HEK293 (cell line): Measurements from ENCODE around the gene MRGPRD.

Experiments used
- CTCF ChIA-PET: fragments of 350-600 bp; formaldehyde crosslinking; extraction: SDS; loops from one replicate; lab custom pipeline; 2021; ENCODE audit warnings: antibody characterized with exemption; lab: Yijun Ruan, JAX
- POLR2A ChIA-PET: fragments of 300-600 bp; formaldehyde crosslinking; extraction: SDS; loops from one replicate; lab custom pipeline; 2020; ENCODE audit warnings: antibody characterized with exemption, inconsistent platforms; lab: Yijun Ruan, JAX
- H3K27ac ChIP-seq: fragments of 200-500 bp; sonication (Bioruptor generic); 2 replicates; pipeline ENCODE4 v1.5.1; 2014; ENCODE audit warnings: low read depth, low read length, control low read depth, inconsistent platforms; ENCODE audit errors: extremely low read depth
- H3K36me3 ChIP-seq, 2 experiments: fragments of 200-500 bp in 1 of 2; sonication (Bioruptor generic) in 1 of 2; 1 replicate in 1 of 2; 2 replicates in 1 of 2; pipeline ENCODE4 v1.5.1; 2014 to 2017; ENCODE audit warnings: inconsistent platforms in 2 of 2, low read length in 2 of 2; ENCODE audit not compliant: control insufficient read depth in 2 of 2, insufficient read depth in 1 of 2
- H3K4me1 ChIP-seq: fragments of 200-500 bp; sonication (Bioruptor generic); 2 replicates; pipeline ENCODE4 v1.5.1; 2014; ENCODE audit warnings: mild to moderate bottlenecking, low read length, inconsistent platforms; ENCODE audit not compliant: control insufficient read depth, insufficient read depth
- H3K4me3 ChIP-seq: 2 replicates; pipeline ENCODE4 v1.5.1; 2011; ENCODE audit warnings: low read depth, mild to moderate bottlenecking, control low read depth, low read length, moderate library complexity
- H3K9me3 ChIP-seq: fragments of 200-500 bp; sonication (Bioruptor generic); 2 replicates; pipeline ENCODE4 v1.5.1; 2014; ENCODE audit warnings: low read depth, low read length, inconsistent platforms; ENCODE audit not compliant: control insufficient read depth, insufficient read depth
- HOXA7 ChIP-seq: sonication (generic); formaldehyde crosslinking; IDR thresholded peaks from 2 replicates; pipeline ENCODE4 v1.8.1; 2022; ENCODE audit warnings: missing genetic modification reagents, borderline replicate concordance
- HOXD13 ChIP-seq: sonication (generic); formaldehyde crosslinking; IDR thresholded peaks from 2 replicates; pipeline ENCODE4 v1.8.0; 2022; ENCODE audit warnings: missing genetic modification reagents, borderline replicate concordance
- KLF16 ChIP-seq: fragments of 450-650 bp; formaldehyde crosslinking; IDR thresholded peaks from 2 replicates; pipeline ENCODE4 v1.5.1; 2017; ENCODE audit warnings: missing biosample characterization, missing genetic modification characterization
- REPIN1 ChIP-seq: fragments of 450-650 bp; formaldehyde crosslinking; IDR thresholded peaks from 2 replicates; pipeline ENCODE4 v1.5.1; 2017; ENCODE audit warnings: missing biosample characterization, missing genetic modification characterization, low read depth
- SP7 ChIP-seq: fragments of 450-650 bp; formaldehyde crosslinking; IDR thresholded peaks from 2 replicates; pipeline ENCODE4 v1.5.1; 2016; ENCODE audit warnings: missing biosample characterization, missing genetic modification characterization
- ZBTB21 ChIP-seq: fragments of 450-650 bp; formaldehyde crosslinking; IDR thresholded peaks from 2 replicates; pipeline ENCODE4 v1.5.1; 2017; ENCODE audit warnings: missing biosample characterization, missing genetic modification characterization
- ZBTB7A ChIP-seq: fragments of 450-650 bp; formaldehyde crosslinking; IDR thresholded peaks from 2 replicates; pipeline ENCODE4 v1.5.1; 2016; ENCODE audit warnings: low read depth, missing biosample characterization, missing genetic modification characterization
- ZIC2 ChIP-seq: fragments of 450-650 bp; formaldehyde crosslinking; IDR thresholded peaks from 2 replicates; pipeline ENCODE4 v1.5.1; 2016; ENCODE audit warnings: missing biosample characterization, missing genetic modification characterization
- ZNF23 ChIP-seq: fragments of 450-650 bp; formaldehyde crosslinking; IDR thresholded peaks from 2 replicates; pipeline ENCODE4 v1.5.1; 2016; ENCODE audit warnings: missing biosample characterization, missing genetic modification characterization, borderline replicate concordance
- ZNF335 ChIP-seq: fragments of 450-650 bp; formaldehyde crosslinking; conservative IDR thresholded peaks from 2 replicates; pipeline ENCODE4 v1.5.1; 2016; ENCODE audit warnings: missing biosample characterization, missing genetic modification characterization
- ZNF350 ChIP-seq: fragments of 450-650 bp; formaldehyde crosslinking; IDR thresholded peaks from 2 replicates; pipeline ENCODE4 v1.5.0; 2017; ENCODE audit warnings: missing biosample characterization, mild to moderate bottlenecking, missing genetic modification characterization
- ZNF404 ChIP-seq: fragments of 450-650 bp; formaldehyde crosslinking; IDR thresholded peaks from 2 replicates; pipeline ENCODE4 v1.5.1; 2017; ENCODE audit warnings: missing biosample characterization, missing genetic modification characterization
- ZNF473 ChIP-seq: fragments of 450-650 bp; formaldehyde crosslinking; IDR thresholded peaks from 2 replicates; pipeline ENCODE4 v1.5.1; 2017; ENCODE audit warnings: missing biosample characterization, missing genetic modification characterization
- ZNF48 ChIP-seq: fragments of 450-650 bp; formaldehyde crosslinking; IDR thresholded peaks from 2 replicates; pipeline ENCODE4 v1.5.1; 2016; ENCODE audit warnings: missing biosample characterization, missing genetic modification characterization
- ZNF549 ChIP-seq: fragments of 450-650 bp; IDR thresholded peaks from 2 replicates; pipeline ENCODE4 v1.5.1; 2018; ENCODE audit warnings: missing biosample characterization, missing genetic modification characterization, mild to moderate bottlenecking, inconsistent platforms, moderate library complexity
- ZNF558 ChIP-seq: fragments of 450-650 bp; formaldehyde crosslinking; IDR thresholded peaks from 2 replicates; pipeline ENCODE4 v1.5.1; 2016; ENCODE audit warnings: missing biosample characterization, missing genetic modification characterization
- ZNF571 ChIP-seq: fragments of 450-650 bp; formaldehyde crosslinking; IDR thresholded peaks from 2 replicates; pipeline ENCODE4 v1.5.0; 2017; ENCODE audit warnings: missing biosample characterization, missing genetic modification characterization
- ZNF585B ChIP-seq: fragments of 450-650 bp; formaldehyde crosslinking; IDR thresholded peaks from 2 replicates; pipeline ENCODE4 v1.5.1; 2016; ENCODE audit warnings: missing biosample characterization, missing genetic modification characterization
- ZNF707 ChIP-seq: fragments of 450-650 bp; formaldehyde crosslinking; IDR thresholded peaks from 2 replicates; pipeline ENCODE4 v1.5.1; 2016; ENCODE audit warnings: missing biosample characterization, missing genetic modification characterization
- ZNF837 ChIP-seq: fragments of 450-650 bp; formaldehyde crosslinking; IDR thresholded peaks from 2 replicates; pipeline ENCODE4 v1.5.1; 2016; ENCODE audit warnings: missing biosample characterization, missing genetic modification characterization
- TF ChIP-seq, protein P1 (sequence below): IDR thresholded peaks from 2 replicates; pipeline ENCODE4 v1.6.1; 2011; ENCODE audit warnings: mild to moderate bottlenecking, low read depth, low read length, borderline replicate concordance
- TF ChIP-seq, protein P2 (sequence below): fragments of 450-650 bp; formaldehyde crosslinking; IDR thresholded peaks from 2 replicates; pipeline ENCODE4 v1.5.1; 2016; ENCODE audit warnings: missing biosample characterization, missing genetic modification characterization
- TF ChIP-seq, protein P3 (sequence below): fragments of 450-650 bp; IDR thresholded peaks from 2 replicates; pipeline ENCODE4 v1.5.1; 2018; ENCODE audit warnings: missing biosample characterization, mild to moderate bottlenecking, missing genetic modification characterization

Gene MRGPRD

DNA sequence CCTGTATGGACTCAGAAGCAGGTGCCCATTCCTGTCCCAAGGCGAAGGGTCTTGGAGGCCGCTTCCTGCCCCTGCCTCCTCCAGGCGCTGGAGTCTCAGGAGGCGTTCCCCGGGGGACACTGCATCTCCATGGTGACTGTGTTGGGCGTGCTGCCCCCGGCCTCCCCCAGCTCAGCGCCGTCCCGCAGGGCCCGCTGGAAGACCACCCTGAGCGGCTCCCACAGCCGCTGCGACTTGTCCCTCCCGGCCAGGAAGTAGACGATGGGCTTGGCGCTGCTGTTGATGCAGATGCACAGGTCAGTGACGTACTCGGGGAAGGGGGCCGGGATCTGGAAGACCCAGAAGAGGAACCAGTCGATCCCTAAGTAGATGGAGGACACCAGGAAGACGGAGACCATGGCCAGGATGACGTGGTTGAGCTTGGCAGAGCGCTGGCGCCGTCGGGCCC lies 24.4 kb upstream of the MRGPRD start:
- POLR2A ChIA-PET, result no interaction called here
- Histone ChIP-seq H3K27ac (no peak overlapping the region), H3K9me3 (no peaks in the 10 kb centered on the region), H3K4me1 (no peaks in the 10 kb centered on the region), H3K36me3 (no peaks in the 10 kb centered on the region), H3K4me3 (no peak overlapping the region)
- TF ChIP-seq ZNF335 (tag by site-specific recombination) (no peak), ZBTB7A (no peak), ZNF350 (tag by site-specific recombination) (no peak), HOXA7 (CRISPR knock-in tag) (no peak), ZNF571 (tag by site-specific recombination) (no peak), REPIN1 (tag by site-specific recombination) (no peak), ZNF558 (tag by site-specific recombination) (no peak), ZNF23 (tag by site-specific recombination) (no peak), KLF16 (tag by site-specific recombination) (no peak), SP7 (tag by site-specific recombination) (no peak), ZNF404 (no peak)
- CTCF ChIA-PET, result no interaction called here

DNA sequence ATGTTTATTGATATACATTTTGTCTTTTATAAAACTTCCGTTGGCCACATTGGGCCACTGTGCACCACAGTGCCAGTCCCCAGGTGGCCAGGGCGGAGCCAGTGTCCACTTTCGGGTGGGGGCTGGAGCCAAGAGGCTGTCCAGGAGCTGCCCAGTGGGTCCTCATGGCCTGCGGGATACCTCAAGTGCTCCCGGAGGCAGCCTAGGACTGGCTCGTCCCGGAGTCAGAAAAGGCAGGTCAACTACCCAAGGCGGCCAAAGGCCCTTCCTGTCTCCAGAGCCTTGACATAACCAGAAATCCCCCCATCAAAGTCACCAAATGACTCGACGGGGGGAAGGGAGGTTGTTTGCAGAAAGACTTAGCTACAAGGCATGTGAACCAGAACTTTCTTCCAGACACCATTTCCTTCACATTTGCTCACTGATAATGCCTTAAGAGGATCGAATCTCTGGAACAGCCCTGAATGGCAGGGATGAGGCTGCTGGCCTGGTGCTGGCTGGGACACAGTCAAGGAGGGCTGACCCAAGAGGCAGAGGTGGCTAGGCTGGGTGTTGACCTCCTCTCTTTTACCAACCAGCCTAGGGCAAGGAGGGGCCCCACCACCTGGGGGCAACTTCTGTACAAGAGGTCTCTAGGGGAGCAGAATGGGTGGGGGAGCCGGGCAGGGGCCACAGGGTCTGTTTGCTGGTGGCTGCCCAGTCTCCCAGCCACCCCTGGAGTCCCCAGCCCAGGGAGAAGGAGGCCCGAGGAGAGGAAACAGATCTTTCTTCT lies 23.8 kb upstream of the MRGPRD start:
- Histone ChIP-seq H3K9me3 (no peaks in the 10 kb centered on the region), H3K4me1 (no peaks in the 10 kb centered on the region), H3K27ac (no peak overlapping the region), H3K4me3 (no peak overlapping the region), H3K36me3 (no peaks in the 10 kb centered on the region)
- TF ChIP-seq ZNF707 (tag by site-specific recombination) (no peak), ZIC2 (tag by site-specific recombination) (no peak), ZNF585B (tag by site-specific recombination) (no peak), ZNF48 (tag by site-specific recombination) (no peak), ZNF837 (no peak), ZNF549 (no peak), ZBTB21 (no peak), SP7 (tag by site-specific recombination) (no peak), HOXD13 (CRISPR knock-in tag) (no peak), ZNF473 (tag by site-specific recombination) (no peak)
- TF ChIP-seq, protein P1, sequence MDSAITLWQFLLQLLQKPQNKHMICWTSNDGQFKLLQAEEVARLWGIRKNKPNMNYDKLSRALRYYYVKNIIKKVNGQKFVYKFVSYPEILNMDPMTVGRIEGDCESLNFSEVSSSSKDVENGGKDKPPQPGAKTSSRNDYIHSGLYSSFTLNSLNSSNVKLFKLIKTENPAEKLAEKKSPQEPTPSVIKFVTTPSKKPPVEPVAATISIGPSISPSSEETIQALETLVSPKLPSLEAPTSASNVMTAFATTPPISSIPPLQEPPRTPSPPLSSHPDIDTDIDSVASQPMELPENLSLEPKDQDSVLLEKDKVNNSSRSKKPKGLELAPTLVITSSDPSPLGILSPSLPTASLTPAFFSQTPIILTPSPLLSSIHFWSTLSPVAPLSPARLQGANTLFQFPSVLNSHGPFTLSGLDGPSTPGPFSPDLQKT, result no peak
- TF ChIP-seq, protein P2, sequence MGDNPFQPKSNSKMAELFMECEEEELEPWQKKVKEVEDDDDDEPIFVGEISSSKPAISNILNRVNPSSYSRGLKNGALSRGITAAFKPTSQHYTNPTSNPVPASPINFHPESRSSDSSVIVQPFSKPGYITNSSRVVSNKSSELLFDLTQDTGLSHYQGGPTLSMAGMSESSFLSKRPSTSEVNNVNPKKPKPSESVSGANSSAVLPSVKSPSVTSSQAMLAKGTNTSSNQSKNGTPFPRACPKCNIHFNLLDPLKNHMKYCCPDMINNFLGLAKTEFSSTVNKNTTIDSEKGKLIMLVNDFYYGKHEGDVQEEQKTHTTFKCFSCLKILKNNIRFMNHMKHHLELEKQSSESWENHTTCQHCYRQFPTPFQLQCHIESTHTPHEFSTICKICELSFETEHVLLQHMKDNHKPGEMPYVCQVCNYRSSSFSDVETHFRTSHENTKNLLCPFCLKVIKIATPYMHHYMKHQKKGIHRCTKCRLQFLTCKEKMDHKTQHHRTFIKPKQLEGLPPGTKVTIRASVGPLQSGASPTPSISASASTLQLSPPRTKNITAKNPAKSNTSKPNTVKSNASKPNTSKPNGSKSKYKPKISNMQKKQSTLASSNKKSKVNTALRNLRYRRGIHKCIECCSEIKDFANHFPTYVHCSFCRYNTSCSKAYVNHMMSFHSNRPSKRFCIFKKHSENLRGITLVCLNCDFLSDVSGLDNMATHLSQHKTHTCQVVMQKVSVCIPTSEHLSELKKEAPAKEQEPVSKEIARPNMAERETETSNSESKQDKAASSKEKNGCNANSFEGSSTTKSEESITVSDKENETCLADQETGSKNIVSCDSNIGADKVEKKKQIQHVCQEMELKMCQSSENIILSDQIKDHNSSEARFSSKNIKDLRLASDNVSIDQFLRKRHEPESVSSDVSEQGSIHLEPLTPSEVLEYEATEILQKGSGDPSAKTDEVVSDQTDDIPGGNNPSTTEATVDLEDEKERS (tag by site-specific recombination), result no peak
- TF ChIP-seq, protein P3, sequence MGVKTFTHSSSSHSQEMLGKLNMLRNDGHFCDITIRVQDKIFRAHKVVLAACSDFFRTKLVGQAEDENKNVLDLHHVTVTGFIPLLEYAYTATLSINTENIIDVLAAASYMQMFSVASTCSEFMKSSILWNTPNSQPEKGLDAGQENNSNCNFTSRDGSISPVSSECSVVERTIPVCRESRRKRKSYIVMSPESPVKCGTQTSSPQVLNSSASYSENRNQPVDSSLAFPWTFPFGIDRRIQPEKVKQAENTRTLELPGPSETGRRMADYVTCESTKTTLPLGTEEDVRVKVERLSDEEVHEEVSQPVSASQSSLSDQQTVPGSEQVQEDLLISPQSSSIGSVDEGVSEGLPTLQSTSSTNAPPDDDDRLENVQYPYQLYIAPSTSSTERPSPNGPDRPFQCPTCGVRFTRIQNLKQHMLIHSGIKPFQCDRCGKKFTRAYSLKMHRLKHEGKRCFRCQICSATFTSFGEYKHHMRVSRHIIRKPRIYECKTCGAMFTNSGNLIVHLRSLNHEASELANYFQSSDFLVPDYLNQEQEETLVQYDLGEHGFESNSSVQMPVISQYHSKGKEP (tag by site-specific recombination), result no peak
- POLR2A ChIA-PET, result no interaction called here
- CTCF ChIA-PET, result no interaction called here
